SU-DHL-6 (cell line): ENCODE results near the gene KLHL30.

Experiments used
- CTCF ChIP-seq: fragments of 200-600 bp; sonication (generic); IDR thresholded peaks from one replicate; pipeline ENCODE4 v1.5.1; 2017; ENCODE audit warnings: antibody characterized with exemption, mild to moderate bottlenecking, low read length, moderate library complexity; ENCODE audit not compliant: insufficient read depth, poor library complexity, severe bottlenecking
- EZH2phosphoT487 ChIP-seq: fragments of 200-600 bp; sonication (generic), shearing (Covaris generic); conservative IDR thresholded peaks from 2 replicates; pipeline ENCODE4 v1.6.1; 2018; ENCODE audit warnings: mild to moderate bottlenecking, antibody characterized with exemption, low read length, moderate library complexity, mixed read lengths

GRCh38 chr2:238180554-238180953 lies 42.1 kb downstream of the KLHL30 start:
- TF ChIP-seq CTCF (no peak), EZH2phosphoT487 (no peak)
